ENCODE data around the gene TBL1XR1.

DNA sequence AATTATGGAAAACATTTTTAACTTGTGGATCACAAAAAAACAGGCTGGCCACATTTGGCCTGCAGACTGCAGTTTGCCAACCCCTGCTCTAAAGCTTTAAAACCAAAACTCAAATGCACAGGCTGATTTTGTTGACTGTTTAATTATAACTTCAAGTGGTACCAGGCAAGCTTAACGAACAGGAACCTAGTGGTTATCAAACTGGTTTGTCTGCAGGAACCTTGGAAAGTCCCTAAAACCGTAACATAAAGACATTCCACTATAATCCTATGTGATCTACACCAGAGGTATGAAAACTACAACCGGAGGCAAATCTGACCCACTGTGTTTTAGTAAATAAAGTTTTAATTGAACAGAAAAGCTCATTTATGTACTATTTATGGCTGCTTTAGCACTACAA, 52.4 kb downstream of the TBL1XR1 start:
- TF ChIP-seq, protein P1, sequence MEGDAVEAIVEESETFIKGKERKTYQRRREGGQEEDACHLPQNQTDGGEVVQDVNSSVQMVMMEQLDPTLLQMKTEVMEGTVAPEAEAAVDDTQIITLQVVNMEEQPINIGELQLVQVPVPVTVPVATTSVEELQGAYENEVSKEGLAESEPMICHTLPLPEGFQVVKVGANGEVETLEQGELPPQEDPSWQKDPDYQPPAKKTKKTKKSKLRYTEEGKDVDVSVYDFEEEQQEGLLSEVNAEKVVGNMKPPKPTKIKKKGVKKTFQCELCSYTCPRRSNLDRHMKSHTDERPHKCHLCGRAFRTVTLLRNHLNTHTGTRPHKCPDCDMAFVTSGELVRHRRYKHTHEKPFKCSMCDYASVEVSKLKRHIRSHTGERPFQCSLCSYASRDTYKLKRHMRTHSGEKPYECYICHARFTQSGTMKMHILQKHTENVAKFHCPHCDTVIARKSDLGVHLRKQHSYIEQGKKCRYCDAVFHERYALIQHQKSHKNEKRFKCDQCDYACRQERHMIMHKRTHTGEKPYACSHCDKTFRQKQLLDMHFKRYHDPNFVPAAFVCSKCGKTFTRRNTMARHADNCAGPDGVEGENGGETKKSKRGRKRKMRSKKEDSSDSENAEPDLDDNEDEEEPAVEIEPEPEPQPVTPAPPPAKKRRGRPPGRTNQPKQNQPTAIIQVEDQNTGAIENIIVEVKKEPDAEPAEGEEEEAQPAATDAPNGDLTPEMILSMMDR (conservative IDR thresholded peaks at IDR 0.05 in 1 of 2, IDR thresholded peaks at IDR 0.05 in 1 of 2; ENCODE audit: extremely low read depth in 1 of 2, insufficient read depth in 1 of 2, low read depth in 1 of 2, low read length in 2 of 2), result no peak
- TF ChIP-seq EZH2 (IDR thresholded peaks at IDR 0.05; ENCODE audit: borderline replicate concordance, low read length), result no peak
